ENCODE data around the gene UBE2F. TPM values are rescaled to one million over a fixed set of nuclear protein-coding genes. Genes with fewer than 3 reads are reported as not detected.

UBE2F gene
- total RNA-seq, 2 experiments from 2014 or later = 96.5 to 99.5 TPM

- no peaks in the 10 kb centered on the region for H3K9me3 Mint-ChIP-seq
- CTCF ChIA-PET = interaction anchor here (1.2 kb wide), 1 partner anchor 49 kb away, joined by 5 read pairs; no protein-coding TSS in a partner anchor
- peaks cover 49% of the 10 kb centered on the region for H3K36me3 Mint-ChIP-seq (ENCODE audit: low read depth)
- TF ChIP-seq, protein P1, sequence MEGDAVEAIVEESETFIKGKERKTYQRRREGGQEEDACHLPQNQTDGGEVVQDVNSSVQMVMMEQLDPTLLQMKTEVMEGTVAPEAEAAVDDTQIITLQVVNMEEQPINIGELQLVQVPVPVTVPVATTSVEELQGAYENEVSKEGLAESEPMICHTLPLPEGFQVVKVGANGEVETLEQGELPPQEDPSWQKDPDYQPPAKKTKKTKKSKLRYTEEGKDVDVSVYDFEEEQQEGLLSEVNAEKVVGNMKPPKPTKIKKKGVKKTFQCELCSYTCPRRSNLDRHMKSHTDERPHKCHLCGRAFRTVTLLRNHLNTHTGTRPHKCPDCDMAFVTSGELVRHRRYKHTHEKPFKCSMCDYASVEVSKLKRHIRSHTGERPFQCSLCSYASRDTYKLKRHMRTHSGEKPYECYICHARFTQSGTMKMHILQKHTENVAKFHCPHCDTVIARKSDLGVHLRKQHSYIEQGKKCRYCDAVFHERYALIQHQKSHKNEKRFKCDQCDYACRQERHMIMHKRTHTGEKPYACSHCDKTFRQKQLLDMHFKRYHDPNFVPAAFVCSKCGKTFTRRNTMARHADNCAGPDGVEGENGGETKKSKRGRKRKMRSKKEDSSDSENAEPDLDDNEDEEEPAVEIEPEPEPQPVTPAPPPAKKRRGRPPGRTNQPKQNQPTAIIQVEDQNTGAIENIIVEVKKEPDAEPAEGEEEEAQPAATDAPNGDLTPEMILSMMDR (IDR thresholded peaks at IDR 0.05) = no peak
- POLR2A ChIA-PET = interaction anchor here (0.7 kb wide), 1 partner anchor 39 kb away, joined by 3 read pairs; no protein-coding TSS in a partner anchor
- H3K4me1 Mint-ChIP-seq (ENCODE audit: low read depth) = peaks cover 54% of the 10 kb centered on the region
- no peak overlapping the region for H3K27ac Mint-ChIP-seq
- no peaks in the 10 kb centered on the region for H3K27me3 Mint-ChIP-seq
- DNase-seq (no peak), ATAC-seq (no peak)
- H3K4me3 Mint-ChIP-seq = no peak overlapping the region
- intact Hi-C loops (cut with micrococcal nuclease) = no loop called here
Measured at GRCh38 chr2:237972211-237972610, 5.4 kb downstream of the UBE2F start.

- peaks cover 51% of the 10 kb centered on the region for H3K36me3 Mint-ChIP-seq (ENCODE audit: low read depth)
- ChIA-PET CTCF (interaction anchor here (1.2 kb wide), 1 partner anchor 50 kb away, joined by 5 read pairs; no protein-coding TSS in a partner anchor), POLR2A (no interaction called here)
- ATAC-seq (no peak), DNase-seq (no peak)
- no peaks in the 10 kb centered on the region for H3K27me3 Mint-ChIP-seq
- H3K4me3 Mint-ChIP-seq = no peak overlapping the region
- no peaks in the 10 kb centered on the region for H3K9me3 Mint-ChIP-seq
- intact Hi-C loops (cut with micrococcal nuclease) = no loop called here
- no peak overlapping the region for H3K27ac Mint-ChIP-seq
- TF ChIP-seq, protein P1 (IDR thresholded peaks at IDR 0.05) = no peak
- H3K4me1 Mint-ChIP-seq (ENCODE audit: low read depth) = peaks cover 58% of the 10 kb centered on the region
Measured at GRCh38 chr2:237972936-237973335, 6.1 kb downstream of the UBE2F start.

- POLR2A ChIA-PET = no interaction called here
- CTCF ChIA-PET = interaction anchor here (2.1 kb wide), 1 partner anchor 9 kb away, joined by 9 read pairs; no protein-coding TSS in a partner anchor
- Mint-ChIP-seq H3K9me3 (no peaks in the 10 kb centered on the region), H3K36me3 (ENCODE audit: low read depth) (peaks cover 55% of the 10 kb centered on the region), H3K4me3 (no peak overlapping the region), H3K27me3 (no peaks in the 10 kb centered on the region), H3K4me1 (ENCODE audit: low read depth) (peaks cover 60% of the 10 kb centered on the region), H3K27ac (peak overlapping the region; percentile 95)
- TF ChIP-seq, protein P1 (IDR thresholded peaks at IDR 0.05) = no peak
- ATAC-seq = no peak
- DNase-seq = no peak
- intact Hi-C loops (cut with micrococcal nuclease) = no loop called here
Measured at GRCh38 chr2:237977380-237977779, 10.6 kb downstream of the UBE2F start.

- ChIA-PET POLR2A (interaction anchor here (1.2 to 3.3 kb wide), 3 partner anchors 9 to 21 kb away, joined by 3 to 26 read pairs (median 4); no protein-coding TSS in a partner anchor), CTCF (interaction anchor here (1.8 to 2.1 kb wide), 2 partner anchors 8 to 10 kb away, joined by 5 to 9 read pairs; no protein-coding TSS in a partner anchor)
- no peak overlapping the region for H3K4me3 Mint-ChIP-seq
- peaks cover 63% of the 10 kb centered on the region for H3K4me1 Mint-ChIP-seq (ENCODE audit: low read depth)
- ATAC-seq (peak; percentile 11), DNase-seq (no peak)
- intact Hi-C loops (cut with micrococcal nuclease) = no loop called here
- no peaks in the 10 kb centered on the region for H3K9me3 Mint-ChIP-seq
- peak overlapping the region; percentile 95 for H3K27ac Mint-ChIP-seq
- TF ChIP-seq, protein P1 (IDR thresholded peaks at IDR 0.05) = no peak
- no peaks in the 10 kb centered on the region for H3K27me3 Mint-ChIP-seq
- peaks cover 53% of the 10 kb centered on the region for H3K36me3 Mint-ChIP-seq (ENCODE audit: low read depth)
Measured at GRCh38 chr2:237978058-237978712, 11.4 kb downstream of the UBE2F start.

DNA sequence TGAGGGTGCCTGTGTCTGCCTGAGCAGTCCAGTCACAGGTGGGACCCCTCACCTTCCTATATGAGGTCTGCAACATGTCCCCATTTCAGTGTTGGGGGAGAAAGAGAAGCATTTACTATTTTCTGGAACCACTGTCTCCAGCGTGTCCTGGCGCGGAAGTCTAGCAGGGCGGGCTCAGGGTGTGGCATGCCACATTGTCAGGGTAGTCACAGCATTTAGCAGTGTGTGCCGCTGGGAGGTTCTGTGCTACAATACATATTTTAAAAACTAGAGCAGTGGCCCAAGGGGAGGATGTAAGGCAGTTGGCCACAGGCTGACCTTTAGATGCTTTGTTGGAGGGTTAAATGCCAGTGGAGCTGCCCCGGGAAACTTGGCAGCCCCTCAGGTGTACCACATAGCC lies 12.5 kb downstream of the UBE2F start:
- Mint-ChIP-seq H3K4me3 (no peak overlapping the region), H3K4me1 (ENCODE audit: low read depth) (peaks cover 70% of the 10 kb centered on the region), H3K27ac (peak overlapping the region; percentile 95), H3K9me3 (no peaks in the 10 kb centered on the region), H3K36me3 (ENCODE audit: low read depth) (peaks cover 60% of the 10 kb centered on the region), H3K27me3 (no peaks in the 10 kb centered on the region)
- ChIA-PET CTCF (interaction anchor here (1.1 to 1.8 kb wide), 2 partner anchors 10 to 56 kb away, joined by 3 to 5 read pairs; no protein-coding TSS in a partner anchor), POLR2A (interaction anchor here (0.9 to 4.3 kb wide), 6 partner anchors 10 to 66 kb away, joined by 3 to 26 read pairs (median 6); no protein-coding TSS in a partner anchor)
- TF ChIP-seq, protein P1 (IDR thresholded peaks at IDR 0.05) = no peak
- ATAC-seq = no peak
- intact Hi-C loops (cut with micrococcal nuclease) = no loop called here
- DNase-seq = no peak
